ENCODE data around the gene C16orf90. TPM values are rescaled to one million over a fixed set of nuclear protein-coding genes. Genes with fewer than 3 reads are reported as not detected.

The C16orf90 gene
- total and polyA plus RNA-seq, 2 donors (not counting 1 experiment from before 2014, with no cell fraction given): not detected

DNA sequence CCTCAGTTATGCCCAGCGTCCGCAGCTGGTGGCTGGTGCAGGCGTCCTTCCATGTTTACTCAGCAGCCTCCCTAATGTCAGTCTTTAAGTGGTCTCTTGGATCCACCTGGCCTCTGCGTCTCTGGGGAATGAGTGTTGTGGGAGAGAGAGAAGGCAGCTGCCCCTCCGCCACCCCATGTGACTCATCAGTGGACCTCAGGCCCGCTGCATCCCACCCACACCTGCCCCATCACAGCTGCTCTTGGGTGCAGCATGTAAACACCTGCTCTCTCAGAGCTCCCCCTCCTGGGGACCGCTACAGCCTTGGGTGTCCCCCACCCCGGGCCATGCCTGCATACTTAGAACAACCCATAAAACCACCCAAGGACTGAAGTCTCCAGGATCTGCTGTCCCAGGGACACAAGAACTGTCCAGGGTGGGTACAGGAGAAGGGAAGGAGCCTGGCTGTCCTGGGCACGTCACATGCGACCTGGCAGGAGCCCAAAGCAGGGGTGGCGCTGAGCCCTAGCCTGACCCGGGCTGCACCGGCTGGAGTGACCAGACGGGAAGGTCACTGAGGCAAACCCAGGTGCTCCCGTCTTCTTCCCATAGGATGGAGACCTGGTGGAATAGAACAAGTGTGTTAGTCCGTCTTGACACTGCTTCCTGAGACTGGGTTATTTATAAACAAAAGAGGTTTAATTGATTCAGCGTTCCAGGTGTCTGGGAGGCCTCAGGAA is 4.2 kb downstream of the C16orf90 start:
- H3K79me2 ChIP-seq (ENCODE audit: control insufficient read depth, insufficient read depth, low read length): no peaks in the 10 kb centered on the region
- CTCF ChIA-PET: interaction anchor here (1.4 kb wide), 1 partner anchor 10 kb away, joined by 4 read pairs; the partner anchor contains the start of gene CLUAP1
- WGBS (ENCODE audit: insufficient coverage): 80% methylated on average over 9 of the region's 17 CpGs
- no peak overlapping the region for H3K4me3 ChIP-seq (ENCODE audit: control extremely low read depth in 1 of 5, extremely low read depth in 1 of 5, insufficient read depth in 1 of 5, low read depth in 2 of 5, low read length in 4 of 5)
- H3K36me3 ChIP-seq (replicated peaks in 1 of 2; ENCODE audit: control extremely low read depth in 1 of 2, control insufficient read depth in 1 of 2, extremely low read depth in 1 of 2, insufficient read depth in 2 of 2, low read length in 1 of 2): peaks cover 0 to 4% of the 10 kb centered on the region in 2 experiments
- DNase-seq: no peak
- no peak overlapping the region for H3K4me3 Mint-ChIP-seq
- TF ChIP-seq CTCF (IDR thresholded peaks at IDR 0.05): no peak
- no peak for TF ChIP-seq EZH2 (IDR thresholded peaks at IDR 0.05; ENCODE audit: borderline replicate concordance, insufficient read depth, low read depth, low read length, poor library complexity, severe bottlenecking)
- no peak for ATAC-seq (ENCODE audit: low read depth)
- H3K9ac ChIP-seq (ENCODE audit: low read length): no peak overlapping the region
- H3K27ac Mint-ChIP-seq: no peak overlapping the region
- H3K4me1 Mint-ChIP-seq: no peaks in the 10 kb centered on the region
- H3K9me3 Mint-ChIP-seq (ENCODE audit: insufficient read depth): no peaks in the 10 kb centered on the region
- H3K4me1 ChIP-seq (ENCODE audit: control insufficient read depth in 2 of 2, insufficient read depth in 2 of 2, low read length in 2 of 2): no peaks in the 10 kb centered on the region
- H2AFZ ChIP-seq (ENCODE audit: insufficient read depth, low read depth, low read length, poor library complexity, severe bottlenecking): no peak overlapping the region
- no peak overlapping the region for H3K27ac ChIP-seq (ENCODE audit: low read length in 2 of 2)
- H3K27me3 ChIP-seq (replicated peaks in 1 of 4; ENCODE audit: control extremely low read depth in 1 of 4, control insufficient read depth in 3 of 4, insufficient read depth in 4 of 4, low read length in 3 of 4): no peaks in the 10 kb centered on the region
- no peaks in the 10 kb centered on the region for H4K20me1 ChIP-seq (ENCODE audit: control insufficient read depth, insufficient read depth, low read length, poor library complexity, severe bottlenecking)
- no peaks in the 10 kb centered on the region for H3K27me3 Mint-ChIP-seq
- no peak overlapping the region for H3K4me2 ChIP-seq (replicated peaks; ENCODE audit: low read depth, low read length, poor library complexity, severe bottlenecking)
- intact Hi-C loops (cut with micrococcal nuclease): no loop called here
- no peaks in the 10 kb centered on the region for H3K9me3 ChIP-seq (ENCODE audit: control extremely low read depth in 1 of 3, control insufficient read depth in 2 of 3, insufficient read depth in 1 of 3, low read length in 2 of 3)
- POLR2A ChIA-PET: no interaction called here

DNA sequence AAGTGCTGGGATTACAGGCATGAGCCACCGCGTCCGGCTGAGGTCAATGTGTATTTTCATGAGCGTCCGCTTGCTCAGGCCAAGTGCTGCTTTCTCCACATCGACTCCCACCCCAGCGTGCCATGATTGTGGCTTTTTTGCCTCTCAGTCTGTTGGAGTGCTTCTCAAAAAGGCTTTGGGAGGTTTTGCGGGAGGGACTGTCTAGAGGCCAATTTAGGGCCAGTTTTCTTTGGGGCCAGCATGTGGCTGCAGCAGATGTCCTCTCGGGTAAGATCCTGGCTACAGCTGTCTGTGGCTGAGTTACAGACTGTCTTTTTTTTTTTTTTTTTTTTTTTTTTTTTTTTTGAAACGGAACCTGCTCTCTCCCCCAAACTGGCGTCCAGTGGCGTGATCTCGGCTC is 6.5 kb downstream of the C16orf90 start:
- H4K20me1 ChIP-seq (ENCODE audit: control insufficient read depth, insufficient read depth, low read length, poor library complexity, severe bottlenecking): no peaks in the 10 kb centered on the region
- no peak for ATAC-seq (ENCODE audit: low read depth)
- H3K4me2 ChIP-seq (replicated peaks; ENCODE audit: low read depth, low read length, poor library complexity, severe bottlenecking): no peak overlapping the region
- no peaks in the 10 kb centered on the region for H3K4me1 ChIP-seq (ENCODE audit: control insufficient read depth in 2 of 2, insufficient read depth in 2 of 2, low read length in 2 of 2)
- no peak overlapping the region for H2AFZ ChIP-seq (ENCODE audit: insufficient read depth, low read depth, low read length, poor library complexity, severe bottlenecking)
- ChIA-PET CTCF (no interaction called here), POLR2A (no interaction called here)
- H3K9ac ChIP-seq (ENCODE audit: low read length): no peak overlapping the region
- 50% methylated on average over 4 of the region's 13 CpGs for WGBS (ENCODE audit: insufficient coverage)
- DNase-seq: no peak
- H3K9me3 ChIP-seq (ENCODE audit: control extremely low read depth in 1 of 3, control insufficient read depth in 2 of 3, insufficient read depth in 1 of 3, low read length in 2 of 3): no peaks in the 10 kb centered on the region
- Mint-ChIP-seq H3K9me3 (ENCODE audit: insufficient read depth) (no peaks in the 10 kb centered on the region), H3K4me3 (no peak overlapping the region), H3K27ac (no peak overlapping the region), H3K27me3 (no peaks in the 10 kb centered on the region), H3K4me1 (no peaks in the 10 kb centered on the region)
- TF ChIP-seq CTCF (IDR thresholded peaks at IDR 0.05) (no peak), EZH2 (IDR thresholded peaks at IDR 0.05; ENCODE audit: borderline replicate concordance, insufficient read depth, low read depth, low read length, poor library complexity, severe bottlenecking) (no peak)
- peaks cover 0 to 26% of the 10 kb centered on the region in 2 experiments for H3K36me3 ChIP-seq (replicated peaks in 1 of 2; ENCODE audit: control extremely low read depth in 1 of 2, control insufficient read depth in 1 of 2, extremely low read depth in 1 of 2, insufficient read depth in 2 of 2, low read length in 1 of 2)
- H3K4me3 ChIP-seq (ENCODE audit: control extremely low read depth in 1 of 5, extremely low read depth in 1 of 5, insufficient read depth in 1 of 5, low read depth in 2 of 5, low read length in 4 of 5): no peak overlapping the region
- intact Hi-C loops (cut with micrococcal nuclease): no loop called here
- no peaks in the 10 kb centered on the region for H3K27me3 ChIP-seq (replicated peaks in 1 of 4; ENCODE audit: control extremely low read depth in 1 of 4, control insufficient read depth in 3 of 4, insufficient read depth in 4 of 4, low read length in 3 of 4)
- H3K27ac ChIP-seq (ENCODE audit: low read length in 2 of 2): no peak overlapping the region
- H3K79me2 ChIP-seq (ENCODE audit: control insufficient read depth, insufficient read depth, low read length): no peaks in the 10 kb centered on the region

All from B cell (primary cell).